Left kidney (tissue), 2 donors: ENCODE measurements around the gene MLLT10. TPM values are rescaled to one million over a fixed set of nuclear protein-coding genes. Genes with fewer than 3 reads are reported as not detected.

Experiments
- DNase-seq: peaks from one replicate; pipeline ENCODE4 v3.0.0-alpha.2; 2013
- polyA plus RNA-seq: library from polyadenylated mRNA; unstranded; fragments of 120-200 nt; gene quantifications from one replicate; pipeline ENCODE4 v1.2.1, GENCODE V29; 2013; ENCODE audit not compliant: insufficient read length

MLLT10 gene
- polyA plus RNA-seq, 1 donor: 56.9 TPM

- DNase-seq: peak; percentile 41
Observed at GRCh38 chr10:21516242-21517131, 17.5 kb upstream of the MLLT10 start.

GRCh38 chr10:21517134-21518031, 16.6 kb upstream of the MLLT10 start:
- peak; percentile 53 for DNase-seq

DNA sequence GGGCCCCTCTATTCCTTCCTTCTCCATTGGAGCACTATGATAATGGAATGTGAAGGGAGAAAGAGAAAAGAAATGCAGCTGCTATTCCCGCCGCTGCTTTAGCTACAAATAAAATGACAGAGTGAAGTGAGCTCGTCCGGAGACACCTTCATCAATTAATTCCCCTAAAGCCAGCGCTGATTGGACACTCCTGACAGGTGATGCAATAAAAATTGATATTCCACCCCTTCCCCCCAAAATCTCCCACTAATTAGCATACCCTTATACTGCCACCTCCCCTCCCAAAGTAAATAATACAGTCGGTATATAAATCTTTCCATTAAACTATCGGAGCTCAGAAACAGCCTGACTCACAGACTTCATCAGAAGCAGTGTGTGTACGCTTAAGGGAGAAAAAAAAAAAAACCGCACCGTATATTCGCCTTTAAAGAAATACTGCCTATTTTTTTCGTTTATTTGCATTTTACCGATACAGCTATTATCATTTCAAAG, 15.8 kb upstream of the MLLT10 start:
- DNase-seq: peak; percentile 92

- DNase-seq: peak; percentile 52
Observed at GRCh38 chr10:21518641-21519396, 15.2 kb upstream of the MLLT10 start.

- peak; percentile 41 for DNase-seq
Observed at GRCh38 chr10:21519397-21519933, 14.6 kb upstream of the MLLT10 start.

DNA sequence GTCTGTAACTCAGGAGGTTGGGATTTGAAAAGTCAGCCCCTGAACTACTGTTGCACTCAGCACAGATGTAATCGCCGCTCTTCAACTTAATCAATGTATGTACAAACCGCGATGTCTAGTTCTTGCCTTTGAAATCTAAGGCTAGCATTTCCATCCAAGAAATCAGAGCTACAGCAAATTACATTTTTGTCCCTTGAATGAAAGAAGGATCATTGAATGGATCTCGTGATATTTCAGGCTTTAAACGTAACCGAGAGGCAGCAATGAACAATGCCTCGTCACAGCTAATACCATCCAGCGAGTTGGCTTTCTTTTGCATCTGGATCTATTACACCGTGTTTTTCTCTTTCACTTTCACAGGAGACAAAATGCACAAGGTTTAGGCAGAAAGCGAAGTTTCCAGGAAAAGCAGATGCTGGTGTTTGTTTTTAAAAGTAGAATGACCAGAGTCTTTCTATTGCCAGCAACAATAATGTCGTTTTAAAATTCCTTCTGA, 14.0 kb upstream of the MLLT10 start:
- peak; percentile 68 for DNase-seq

- peak; percentile 25 for DNase-seq
Observed at GRCh38 chr10:21520509-21520908, 13.5 kb upstream of the MLLT10 start.

GRCh38 chr10:21520949-21521348, 13.1 kb upstream of the MLLT10 start:
- peak; percentile 8 for DNase-seq

- peak; percentile 27 for DNase-seq
Observed at GRCh38 chr10:21521751-21522533, 12.1 kb upstream of the MLLT10 start.

- peak; percentile 48 for DNase-seq
Observed at GRCh38 chr10:21522631-21523406, 11.2 kb upstream of the MLLT10 start.

GRCh38 chr10:21523557-21524008, 10.4 kb upstream of the MLLT10 start:
- peak; percentile 46 for DNase-seq

DNA sequence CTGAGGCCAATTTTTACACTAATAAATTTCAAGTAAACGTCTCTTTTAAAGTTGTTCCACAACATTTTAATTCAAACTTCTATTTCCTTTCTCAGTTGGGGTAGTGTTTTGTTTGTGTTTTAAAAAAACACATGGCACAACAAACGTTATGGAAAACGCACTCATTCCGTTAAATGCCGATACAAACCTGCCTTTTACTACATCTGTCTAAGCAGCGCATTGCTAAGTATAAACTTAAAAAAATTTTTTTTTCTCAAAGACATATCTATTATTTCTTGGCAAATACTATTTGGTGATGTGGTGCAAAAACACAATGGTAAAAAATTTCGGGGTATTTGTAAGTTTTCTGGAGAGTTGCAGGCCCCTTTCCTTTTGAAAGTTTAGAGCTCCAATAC, 9.9 kb upstream of the MLLT10 start:
- DNase-seq: no peak

GRCh38 chr10:21524526-21525366, 9.3 kb upstream of the MLLT10 start:
- DNase-seq: peak; percentile 49

GRCh38 chr10:21525367-21526187, 8.5 kb upstream of the MLLT10 start, which contains the start of gene SKIDA1:
SKIDA1 (minus strand) TSS chr10:21525682; CDS start chr10:21517822, 7,860 bp downstream.
- DNase-seq: peak; percentile 95

DNA sequence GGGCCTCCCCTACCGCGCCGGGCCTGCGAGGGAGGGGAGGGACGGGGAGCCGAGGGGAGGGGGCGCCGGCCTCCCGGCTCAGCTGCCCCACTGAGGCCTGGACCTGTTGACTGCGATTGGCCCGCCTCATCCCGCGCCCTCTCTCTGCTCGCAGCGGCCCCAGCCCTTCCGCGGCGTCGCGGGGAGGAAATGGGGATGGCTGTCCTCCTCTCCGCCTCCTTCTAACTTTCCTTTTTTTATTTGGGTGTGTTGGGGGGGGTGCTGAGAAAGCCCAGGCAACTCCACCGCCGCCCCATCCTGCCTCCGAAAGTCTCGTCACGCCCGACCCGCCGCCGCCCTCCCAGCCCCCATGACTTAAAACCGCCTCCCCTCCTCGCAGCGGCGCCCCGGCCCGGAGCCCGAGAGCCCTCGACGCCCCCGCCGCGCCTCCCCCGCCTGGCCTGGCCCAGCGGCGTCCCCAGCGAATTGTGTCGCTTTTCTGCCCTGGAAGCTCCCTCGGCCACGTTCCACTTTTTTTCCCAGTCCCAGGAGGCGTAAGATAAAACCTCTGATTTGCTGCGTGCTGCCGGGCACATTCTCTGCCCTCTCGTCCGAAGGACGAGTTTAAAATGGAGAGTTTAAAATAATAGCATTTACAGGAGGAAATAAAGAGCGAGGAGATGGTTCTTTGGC, 7.7 kb upstream of the MLLT10 start:
- DNase-seq: peak; percentile 90

DNA sequence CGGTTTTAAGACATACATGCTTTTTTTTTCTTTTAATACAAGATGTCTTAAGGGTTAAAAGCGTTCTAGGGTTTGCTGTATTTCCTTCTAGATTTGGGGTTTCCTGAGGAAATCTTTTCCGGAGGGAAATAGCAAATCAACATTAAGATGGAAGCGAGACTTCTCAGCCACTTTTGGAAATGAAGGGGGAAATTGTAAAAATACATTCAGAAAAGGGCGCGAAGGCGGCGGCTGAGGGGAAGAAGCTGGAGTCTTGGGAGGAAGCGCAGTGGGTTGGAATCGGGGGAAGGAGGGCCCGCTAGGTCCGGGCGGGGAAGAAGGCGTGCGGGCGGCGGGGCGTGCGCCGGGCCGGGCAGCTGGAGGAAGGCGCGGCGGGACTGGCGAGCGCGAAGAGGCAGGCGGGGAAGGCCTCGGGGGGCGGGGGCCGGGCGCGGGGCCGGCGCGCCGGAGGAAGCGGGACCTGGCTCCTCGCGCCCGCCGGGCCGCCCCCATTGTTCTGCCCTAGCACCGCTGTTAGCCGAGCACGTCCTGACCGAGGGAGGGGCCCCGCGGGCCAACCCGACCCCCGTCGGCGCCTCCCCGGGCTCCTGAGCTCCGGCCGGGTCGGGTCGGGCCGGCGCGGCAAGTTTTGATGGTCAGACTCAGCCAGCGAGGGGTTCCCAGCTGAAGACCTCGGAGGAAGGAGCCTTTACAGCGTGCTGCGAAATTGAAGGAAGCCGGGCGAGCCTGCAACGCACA, 7.0 kb upstream of the MLLT10 start:
- DNase-seq: no peak
